SHP77 treated with DMSO at 0.1 percent for 48 hours (cell line): ENCODE data around the gene PIAS4.
"Not testable (repeated sequence)": the region's sequence is repeated elsewhere in the genome, so short reads cannot be mapped to it uniquely, and the experiment has no call there.

Source experiments
- DNase-seq: peaks from one replicate; lab custom pipeline; 2025; lab: John Stamatoyannopoulos, UW

The PIAS4 gene

DNA sequence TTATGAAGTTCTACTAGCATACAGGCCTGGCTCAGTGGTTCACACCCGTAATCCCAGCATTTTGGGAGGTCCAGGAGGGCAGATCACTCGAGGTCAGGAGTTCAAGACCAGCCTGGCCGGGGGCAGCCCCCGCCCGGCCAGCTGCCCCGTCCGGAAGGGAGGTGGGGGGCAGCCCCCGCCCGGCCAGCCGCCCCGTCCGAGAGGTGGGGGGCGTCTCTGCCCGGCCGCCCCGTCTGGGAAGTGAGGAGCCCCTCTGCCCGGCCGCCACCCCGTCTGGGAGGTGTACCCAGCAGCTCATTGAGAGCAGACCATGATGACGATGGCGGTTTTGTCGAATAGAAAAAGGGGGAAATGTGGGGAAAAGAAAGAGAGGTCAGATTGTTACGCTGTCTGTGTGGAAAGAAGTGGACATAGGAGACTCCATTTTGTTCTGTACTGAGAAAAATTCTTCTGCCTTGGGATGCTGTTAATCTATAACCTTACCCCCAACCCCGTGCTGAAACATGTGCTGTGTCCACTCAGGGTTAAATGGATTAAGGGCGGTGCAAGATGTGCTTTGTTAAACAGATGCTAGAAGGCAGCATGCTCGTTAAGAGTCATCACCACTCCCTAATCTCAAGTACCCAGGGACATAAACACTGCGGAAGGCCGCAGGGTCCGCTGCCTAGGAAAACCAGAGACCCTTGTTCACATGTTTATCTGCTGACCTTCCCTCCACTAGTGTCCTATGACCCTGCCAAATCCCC is 8.7 kb upstream of the PIAS4 start:
- DNase-seq, result not testable (repeated sequence)

DNA sequence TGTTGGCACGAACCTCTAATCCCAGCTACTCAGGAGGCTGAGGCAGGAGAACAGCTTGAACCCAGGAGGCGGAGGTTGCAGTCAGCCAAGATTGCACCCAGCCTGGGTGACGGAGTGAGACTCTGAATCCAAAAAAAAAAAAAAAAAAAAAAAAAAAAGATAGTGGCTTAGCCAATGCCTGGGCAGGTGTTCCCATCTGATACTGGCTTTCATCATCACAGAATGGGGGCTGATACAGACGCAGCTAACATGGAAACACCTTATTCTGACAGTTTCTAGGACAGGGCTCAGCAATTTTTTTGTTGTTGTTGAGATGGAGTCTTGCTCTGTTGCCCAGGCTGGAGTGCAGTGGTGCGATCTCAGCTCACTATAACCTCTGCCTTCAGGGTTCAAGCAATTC is 6.7 kb upstream of the PIAS4 start:
- DNase-seq, result not testable (repeated sequence)

- not testable (repeated sequence) for DNase-seq
Observed at GRCh38 chr19:4005436-4005835, 2.1 kb upstream of the PIAS4 start.

- no peak for DNase-seq
Observed at GRCh38 chr19:4007836-4008539, 452 bp downstream of the PIAS4 start.

DNA sequence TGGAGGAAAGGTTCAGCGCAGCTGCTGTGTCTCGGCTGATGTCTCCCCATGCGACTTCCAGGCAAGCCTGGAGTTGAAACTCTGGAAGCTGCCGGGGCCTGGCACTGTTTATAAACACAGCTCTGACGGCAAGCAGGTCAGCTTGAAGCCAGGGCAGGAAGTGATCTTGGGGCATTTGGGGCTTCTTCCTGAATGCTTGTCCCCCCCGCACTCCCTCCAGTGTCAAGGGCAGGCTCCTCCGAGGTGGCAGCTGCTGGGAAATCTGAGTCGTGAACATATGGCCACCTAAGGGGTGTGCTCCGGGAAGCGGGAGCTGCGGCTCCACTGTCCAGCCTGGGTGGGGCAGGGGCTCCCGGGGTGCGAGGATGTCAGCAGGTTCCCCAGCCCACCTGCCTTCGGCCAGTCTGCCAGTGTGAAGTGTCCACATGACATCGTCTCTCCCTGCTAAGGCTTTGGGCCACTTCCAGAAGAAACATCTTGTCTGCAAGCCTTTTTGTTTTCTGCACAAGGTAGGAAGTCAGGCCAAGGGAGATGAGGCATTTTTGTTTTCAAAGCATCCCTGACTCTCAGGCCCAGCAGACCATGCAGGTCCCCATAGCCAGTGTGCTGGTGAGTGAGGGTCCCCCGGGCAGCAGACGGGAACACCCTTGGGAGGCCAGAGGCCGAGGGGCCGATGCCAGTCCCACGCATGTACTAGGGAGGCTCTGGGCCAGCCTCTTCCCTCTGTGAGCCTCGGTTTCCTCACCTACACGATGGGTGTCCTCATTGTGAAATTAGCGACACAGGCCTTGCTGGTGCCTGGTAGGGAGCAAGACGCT is 2.7 kb downstream of the PIAS4 start:
- DNase-seq, result no peak

DNA sequence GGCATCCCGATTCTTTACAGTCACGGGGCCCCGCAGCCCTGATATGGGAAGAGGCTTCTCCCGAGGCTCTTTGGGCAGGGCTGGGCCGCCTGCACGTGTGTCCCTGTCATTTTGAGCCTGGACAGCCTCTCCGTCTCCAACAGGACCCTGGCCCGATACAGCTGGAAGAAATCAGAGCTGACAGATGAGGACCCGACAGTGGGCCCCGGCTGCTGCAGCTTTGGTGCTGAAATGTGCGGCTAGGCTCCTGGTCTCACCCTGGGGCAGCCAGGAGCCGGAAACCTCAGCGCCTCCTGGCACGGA is 3.2 kb downstream of the PIAS4 start:
- DNase-seq, result no peak

GRCh38 chr19:4011430-4011829 is 3.9 kb downstream of the PIAS4 start:
- not testable (repeated sequence) for DNase-seq

- peak; percentile 81 for DNase-seq
Observed at GRCh38 chr19:4012092-4012974, 4.8 kb downstream of the PIAS4 start.

- no peak for DNase-seq
Observed at GRCh38 chr19:4012975-4013634, 5.6 kb downstream of the PIAS4 start.

GRCh38 chr19:4013886-4014540 is 6.5 kb downstream of the PIAS4 start:
- no peak for DNase-seq

- no peak for DNase-seq
Observed at GRCh38 chr19:4014541-4015491, 7.3 kb downstream of the PIAS4 start.

- no peak for DNase-seq
Observed at GRCh38 chr19:4015705-4016402, 8.3 kb downstream of the PIAS4 start.

- no peak for DNase-seq
Observed at GRCh38 chr19:4016486-4016885, 8.9 kb downstream of the PIAS4 start.

DNA sequence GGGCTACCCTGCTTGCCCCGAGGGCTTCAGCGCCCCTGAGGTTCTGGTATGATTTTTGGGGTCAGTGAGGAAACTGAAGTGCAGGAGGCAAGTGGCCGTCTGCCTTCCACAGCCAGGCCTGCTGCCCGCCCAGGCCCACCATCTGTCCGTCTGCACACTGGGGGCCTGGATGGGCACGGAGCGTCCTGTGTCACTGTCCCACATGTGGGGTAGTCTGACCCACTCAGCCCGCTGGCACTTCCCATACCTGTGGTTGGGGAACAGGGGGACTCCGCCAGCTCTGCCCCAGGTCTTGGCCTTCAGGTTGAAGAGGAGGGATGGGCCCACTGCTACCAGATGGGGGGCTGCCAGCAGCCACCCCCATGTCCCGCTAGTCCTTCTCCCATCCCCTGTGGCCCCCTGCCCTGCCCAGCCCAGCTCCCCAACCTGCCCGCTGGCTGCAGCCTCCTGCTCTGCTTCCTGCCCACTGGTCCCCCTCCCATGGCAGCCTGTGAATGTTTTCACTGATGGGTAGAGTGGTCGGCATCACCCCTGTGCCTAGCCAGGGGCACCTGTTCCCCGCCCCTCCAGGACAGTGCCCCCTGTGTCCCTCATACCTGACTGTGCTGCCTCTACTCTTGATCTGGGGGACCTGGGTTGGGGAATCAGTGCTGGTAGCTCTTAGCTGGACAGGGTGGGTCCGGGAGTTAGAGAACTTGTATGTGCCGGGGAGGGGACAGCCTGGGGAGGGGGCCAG is 9.5 kb downstream of the PIAS4 start:
- DNase-seq, result no peak

GRCh38 chr19:4018140-4018613 is 10.6 kb downstream of the PIAS4 start:
- no peak for DNase-seq

DNA sequence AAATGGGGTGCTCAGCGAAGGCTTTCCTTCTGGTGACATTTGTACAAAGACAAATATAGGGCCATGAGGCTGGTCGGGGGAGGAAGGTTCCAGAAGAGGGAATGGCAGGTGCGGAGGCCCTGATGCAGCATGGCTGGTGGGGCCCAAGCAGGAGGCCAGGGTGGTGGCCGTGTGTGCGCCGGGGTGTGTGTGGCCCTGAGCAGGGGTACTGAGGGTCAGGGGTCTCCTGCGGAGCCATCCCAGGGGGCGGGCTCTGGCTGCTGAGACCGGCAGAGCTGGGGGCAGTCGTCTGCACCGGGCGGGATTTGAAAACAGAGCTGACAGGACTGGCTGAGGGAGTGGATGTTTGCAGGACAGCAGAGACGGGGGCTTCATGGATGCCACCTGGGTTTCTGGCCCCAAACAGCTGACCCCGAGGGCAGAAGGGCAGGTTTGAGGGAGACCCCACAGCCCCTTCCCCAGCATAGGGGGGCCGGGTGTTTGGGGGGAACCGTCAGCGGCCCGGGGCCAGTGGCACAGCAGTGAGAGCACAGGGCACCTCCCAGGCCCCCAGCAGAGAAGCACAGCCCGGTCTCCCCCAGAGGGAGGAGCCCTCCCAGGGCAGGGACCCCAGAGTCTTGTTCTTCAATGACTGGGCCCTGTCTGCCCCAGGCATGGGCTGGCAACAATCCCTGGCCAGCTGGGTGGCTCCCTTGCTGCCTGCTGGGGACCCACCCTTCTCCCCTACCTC is 11.4 kb downstream of the PIAS4 start:
- no peak for DNase-seq

DNA sequence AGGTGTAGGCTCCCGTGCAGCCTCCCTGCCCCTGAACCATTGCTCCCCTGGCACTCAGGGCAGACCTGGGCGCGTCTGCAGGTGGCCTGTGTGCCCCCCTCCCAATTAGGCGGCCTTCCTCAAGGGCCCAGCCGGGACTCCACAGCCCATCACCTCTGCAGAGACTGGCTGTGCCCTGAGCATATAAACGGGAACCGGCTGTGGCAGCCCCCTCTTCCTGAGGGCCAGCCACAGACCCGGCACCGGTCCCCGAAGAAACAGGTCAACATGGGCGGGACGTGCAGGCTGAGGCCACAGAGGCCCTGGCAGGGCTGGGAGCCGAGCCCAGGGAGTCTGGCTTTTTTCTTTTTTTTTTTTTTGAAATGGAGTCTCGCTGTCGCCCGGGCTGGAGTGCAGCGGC is 12.0 kb downstream of the PIAS4 start:
- no peak for DNase-seq
